Body of pancreas (tissue), 4 donors: Measurements from ENCODE around the gene OR2W3.
"Not testable (repeated sequence)": the region's sequence is repeated elsewhere in the genome, so short reads cannot be mapped to it uniquely, and the experiment has no call there.

ENCODE experiments used
- CTCF ChIP-seq, 7 experiments: fragments of 450-650 bp in 4 of 7; fragments of 200-600 bp in 3 of 7; sonication (generic) in 3 of 7; IDR thresholded peaks; one replicate each; pipeline ENCODE4 v1.5.1; 2016 to 2019; ENCODE audit warnings: antibody characterized with exemption in 7 of 7
- POLR2A ChIP-seq, 3 donors: fragments of 450-650 bp; IDR thresholded peaks; one replicate each; pipeline ENCODE4 v1.6.1; 2016; ENCODE audit warnings: antibody characterized with exemption in 3 of 3, mild to moderate bottlenecking in 2 of 3

GRCh38 chr1:247936965-247937734, 41.8 kb downstream of the OR2W3 start:
- peak in 6 of 7 experiments; percentile 13 to 42 (median 36) for TF ChIP-seq CTCF (IDR thresholded peaks at IDR 0.05)
- TF ChIP-seq POLR2A (IDR thresholded peaks at IDR 0.05) = not testable (repeated sequence)
